ENCODE results near the gene ANKRD60. TPM values are rescaled to one million over a fixed set of nuclear protein-coding genes. Genes with fewer than 3 reads are reported as not detected.

The ANKRD60 gene
- total and polyA plus RNA-seq, 2 of the 4 experiments (the other 2 are of a cell fraction) = not detected

GRCh38 chr20:58239216-58239615 is 10.8 kb upstream of the ANKRD60 start:
- POLR2A ChIA-PET (ENCODE audit: unreplicated experiment) = no interaction called here
- Histone ChIP-seq H3K18ac (ENCODE audit: low read depth, low read length) (no peak overlapping the region), H2AFZ (replicated peaks; ENCODE audit: low read length, poor library complexity) (no peak overlapping the region), H3K56ac (ENCODE audit: extremely low read depth, insufficient read depth, low read length) (no peak overlapping the region), H2BK15ac (ENCODE audit: low read depth, low read length) (no peak overlapping the region), H3K9ac (ENCODE audit: low read depth, low read length) (no peak overlapping the region), H2BK120ac (ENCODE audit: low read depth, low read length) (no peak overlapping the region), H3K36me3 (ENCODE audit: control insufficient read depth, insufficient read depth, low read length) (peaks cover 16% of the 10 kb centered on the region), H4K5ac (ENCODE audit: low read depth, low read length) (no peak overlapping the region), H3K27ac (ENCODE audit: insufficient read depth, low read length) (no peak overlapping the region), H3K23ac (ENCODE audit: low read depth, low read length) (no peak overlapping the region), H3K4me3 (ENCODE audit: insufficient read depth, low read depth, low read length) (no peak overlapping the region), H2AK9ac (replicated peaks; ENCODE audit: low read depth, low read length, poor library complexity) (no peak overlapping the region), H3K4me2 (ENCODE audit: low read depth, low read length) (no peak overlapping the region), H2BK20ac (ENCODE audit: low read depth, low read length) (no peak overlapping the region), H3K79me1 (ENCODE audit: low read depth in 1 of 2, low read length in 2 of 2) (peaks cover 0 to 15% of the 10 kb centered on the region in 2 experiments; a peak in 2 of 4 replicates), H2AK5ac (ENCODE audit: low read depth, low read length) (no peak overlapping the region), H3K9me1 (ENCODE audit: insufficient read depth, low read length) (peaks cover 12% of the 10 kb centered on the region), H3K27me3 (ENCODE audit: control insufficient read depth, insufficient read depth, low read length) (no peaks in the 10 kb centered on the region), H4K20me1 (ENCODE audit: insufficient read depth, low read length) (peaks cover 4% of the 10 kb centered on the region; the same call in 1 of the 2 replicates), H4K8ac (ENCODE audit: low read depth in 2 of 2, low read length in 2 of 2) (no peak overlapping the region), H2BK5ac (ENCODE audit: low read depth, low read length, poor library complexity, severe bottlenecking) (no peak overlapping the region), H3K4me1 (ENCODE audit: control insufficient read depth, insufficient read depth, low read length) (peaks cover 10% of the 10 kb centered on the region), H3K4ac (ENCODE audit: low read depth, low read length) (no peak overlapping the region), H3K14ac (replicated peaks; ENCODE audit: low read depth, low read length) (no peak overlapping the region), H3K9me3 (ENCODE audit: control insufficient read depth, insufficient read depth, low read length) (no peaks in the 10 kb centered on the region), H4K91ac (ENCODE audit: insufficient read depth, low read depth, low read length) (0 out of 2 replicates have a peak overlapping the region, but pooled peaks have one; percentile 0)
- TF ChIP-seq RAD21 (IDR thresholded peaks at IDR 0.05; ENCODE audit: low read length) = no peak
- no peak for TF ChIP-seq ELK1 (IDR thresholded peaks at IDR 0.05; ENCODE audit: borderline replicate concordance, low read depth, low read length)
- no peak for TF ChIP-seq MAFK (IDR thresholded peaks at IDR 0.05; ENCODE audit: low read depth, low read length)
- no peak for TF ChIP-seq USF2 (IDR thresholded peaks at IDR 0.05; ENCODE audit: low read depth, low read length)
- no peak for TF ChIP-seq SMC3 (IDR thresholded peaks at IDR 0.05; ENCODE audit: low read depth, low read length)
- no peak for TF ChIP-seq MAZ (IDR thresholded peaks at IDR 0.05; ENCODE audit: borderline replicate concordance, low read depth, low read length)
- TF ChIP-seq NFE2L2 (IDR thresholded peaks at IDR 0.05; ENCODE audit: low read depth, low read length) = no peak
- TF ChIP-seq POLR2A (IDR thresholded peaks at IDR 0.05; ENCODE audit: low read depth, low read length) = no peak
- TF ChIP-seq CTCF (conservative IDR thresholded peaks at IDR 0.05; ENCODE audit: low read depth, low read length) = no peak
- no peak for TF ChIP-seq FOS (IDR thresholded peaks at IDR 0.05; ENCODE audit: low read depth, low read length)
- no peak for TF ChIP-seq MXI1 (IDR thresholded peaks at IDR 0.05; ENCODE audit: borderline replicate concordance, low read depth, low read length)
- in situ Hi-C loops (cut with MboI; ENCODE audit: low sequenced_read_pairs) (loop anchor here (10.0 to 25.0 kb wide), 3 partner anchors 196 to 798 kb away; partner anchors contain the start of genes ATP5F1E, PRELID3B and STX16), intact Hi-C loops (cut with micrococcal nuclease) (loop anchor here (5.0 to 10.0 kb wide), 5 partner anchors 193 to 986 kb away; partner anchors contain the start of genes APCDD1L and PRELID3B), dilution Hi-C loops (cut with HindIII; ENCODE audit: low sequenced_read_pairs, unreplicated experiment) (loop anchor here (25.0 kb wide), 1 partner anchor 423 kb away; the partner anchor contains the start of gene STX16)
- CTCF ChIA-PET = interaction anchor here (0.6 kb wide), 3 partner anchors 197 to 408 kb away, joined by 3 to 4 read pairs (median 3); no protein-coding TSS in a partner anchor
- DNase-seq (no peak), ATAC-seq (ENCODE audit: low read depth) (no peak)
- BruUV-seq (replicated peaks) = no TSS peak
- WGBS, 2 experiments (ENCODE audit: extremely low coverage in 2 of 2, insufficient read length in 1 of 2) = 97% methylated on average over 7 of the region's 7 CpGs; no CpG with 5 or more reads in 1 of the 2 experiments

All from IMR-90 (cell line).